Activated T-helper 9 cell treated with anti-CD3 and anti-CD28 coated beads, Interleukin-2, amount 50 U/mL, for 16 hours (primary cell): ENCODE data around the gene NFS1.

Source experiments
- DNase-seq: peaks from one replicate; pipeline ENCODE4 v3.0.0-alpha.2; 2020; ENCODE audit warnings: low read depth

The NFS1 gene

DNA sequence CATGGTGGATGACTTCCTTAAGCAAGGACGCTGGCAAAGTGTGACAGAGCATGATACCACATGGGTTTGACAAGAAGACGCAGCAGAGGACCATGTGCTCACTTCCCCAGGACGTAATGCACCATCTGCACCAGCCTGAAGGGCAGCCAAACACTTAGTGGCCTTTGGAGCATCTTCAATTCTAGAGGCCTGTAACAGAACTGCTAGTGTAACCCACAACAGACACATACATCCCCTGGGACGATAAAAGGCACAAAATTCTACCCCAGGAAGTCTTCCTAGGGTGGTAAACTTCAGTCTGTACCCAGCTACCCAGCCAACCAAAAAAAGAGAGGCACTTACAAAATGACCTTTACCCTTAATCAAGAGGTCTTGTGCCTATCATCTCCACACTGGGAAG, 25.3 kb downstream of the NFS1 start:
- no peak for DNase-seq

DNA sequence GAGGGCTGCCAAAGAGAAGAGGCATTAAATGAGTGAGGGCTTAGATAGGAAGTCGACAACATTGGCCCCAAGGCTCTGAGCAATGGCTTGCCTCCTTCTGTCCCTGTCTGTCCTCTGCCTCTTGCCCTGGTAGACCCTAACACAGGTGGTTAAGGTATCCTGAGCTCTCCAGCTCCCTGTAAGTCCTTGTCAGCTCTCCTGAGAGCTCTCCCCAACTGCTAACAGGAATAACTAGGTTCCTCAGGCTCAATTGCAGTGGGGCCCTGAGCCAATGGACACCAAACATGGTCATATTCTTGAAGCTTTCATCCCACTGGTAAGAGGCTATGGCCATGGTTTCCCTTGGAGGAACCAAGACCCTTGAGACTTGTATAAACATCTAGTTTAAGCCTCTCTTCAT, 29.5 kb downstream of the NFS1 start:
- no peak for DNase-seq

DNA sequence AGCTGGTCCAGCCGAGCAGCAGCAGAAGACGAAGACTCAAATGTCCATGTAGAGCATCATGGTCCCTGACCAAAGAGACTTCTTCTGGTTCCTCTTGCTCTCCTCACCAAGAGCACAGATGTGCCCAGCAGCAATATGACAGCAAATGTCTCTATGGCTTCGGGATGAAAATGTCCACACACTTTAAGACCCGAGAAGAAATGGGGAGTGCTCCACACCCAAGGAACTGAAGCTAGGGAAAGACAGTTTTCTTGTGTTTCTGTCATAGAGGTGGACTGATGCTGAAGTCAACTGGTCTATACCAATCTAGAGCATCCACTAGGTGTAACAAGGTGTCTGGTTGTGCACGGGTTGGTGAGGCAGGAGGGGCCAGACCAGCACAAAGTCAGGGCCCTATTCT, 29.9 kb downstream of the NFS1 start:
- DNase-seq: no peak

DNA sequence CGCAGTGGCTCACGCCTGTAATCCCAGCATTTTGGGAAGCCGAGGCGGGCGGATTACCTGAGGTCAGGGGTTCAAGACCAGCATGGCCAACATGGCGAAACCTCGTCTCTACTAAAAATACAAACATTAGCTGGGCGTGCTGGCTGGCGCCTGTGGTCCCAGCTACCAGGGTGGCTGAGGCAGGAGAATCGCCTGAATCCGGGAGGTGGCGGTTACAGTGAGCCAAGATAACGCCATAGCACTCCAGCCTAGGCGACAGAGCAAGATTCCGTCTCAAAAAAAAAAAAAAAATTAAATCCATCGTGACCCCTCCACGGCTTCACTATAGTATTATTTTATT, 33.2 kb downstream of the NFS1 start:
- no peak for DNase-seq

DNA sequence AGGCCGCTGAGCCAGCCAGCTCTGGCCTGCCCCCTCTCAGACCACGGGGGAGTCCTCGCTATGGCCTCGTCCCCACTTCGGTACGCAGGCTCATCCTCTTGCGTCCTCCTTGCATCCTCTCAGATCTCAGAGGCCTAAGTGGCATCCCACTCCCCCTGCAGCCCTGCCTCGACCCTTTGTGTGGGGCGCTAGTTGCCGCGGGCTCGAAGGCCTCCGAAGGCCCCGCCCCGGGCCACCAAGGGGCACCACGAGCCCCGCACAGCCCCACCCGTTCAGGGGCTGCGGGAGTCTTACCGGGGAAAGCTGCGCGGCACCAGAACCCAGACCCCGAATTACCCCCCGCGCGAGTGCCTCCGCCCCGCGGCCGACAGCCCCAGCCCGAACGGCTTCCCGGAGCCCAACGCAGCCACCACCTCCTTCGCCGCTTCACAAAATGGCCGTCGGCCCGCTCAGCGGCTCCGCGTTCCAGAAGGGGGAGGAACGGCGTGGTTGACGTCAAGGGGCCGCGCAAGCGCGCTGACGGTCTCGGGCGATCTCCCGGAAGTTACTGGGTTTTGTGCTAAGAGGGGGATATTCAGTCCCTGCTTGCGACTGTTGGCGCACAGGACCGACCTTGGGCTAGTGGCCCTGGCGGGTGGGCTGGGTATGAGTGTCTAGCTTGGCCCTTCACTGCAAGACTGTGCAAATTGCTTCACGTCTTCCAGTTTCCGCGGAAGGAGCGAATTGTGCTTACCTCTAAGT, 34.5 kb downstream of the NFS1 start, which contains the start of the genes CPNE1 and RBM12:
CPNE1 (minus strand) TSS at position 435 of the 741 bp plus-strand sequence. CDS start 31,977 bp downstream, outside the sequence.
RBM12 (minus strand) TSS at position 435 of the 741 bp plus-strand sequence. CDS start 9,578 bp downstream, outside the sequence.
- peak; percentile 91 for DNase-seq

DNA sequence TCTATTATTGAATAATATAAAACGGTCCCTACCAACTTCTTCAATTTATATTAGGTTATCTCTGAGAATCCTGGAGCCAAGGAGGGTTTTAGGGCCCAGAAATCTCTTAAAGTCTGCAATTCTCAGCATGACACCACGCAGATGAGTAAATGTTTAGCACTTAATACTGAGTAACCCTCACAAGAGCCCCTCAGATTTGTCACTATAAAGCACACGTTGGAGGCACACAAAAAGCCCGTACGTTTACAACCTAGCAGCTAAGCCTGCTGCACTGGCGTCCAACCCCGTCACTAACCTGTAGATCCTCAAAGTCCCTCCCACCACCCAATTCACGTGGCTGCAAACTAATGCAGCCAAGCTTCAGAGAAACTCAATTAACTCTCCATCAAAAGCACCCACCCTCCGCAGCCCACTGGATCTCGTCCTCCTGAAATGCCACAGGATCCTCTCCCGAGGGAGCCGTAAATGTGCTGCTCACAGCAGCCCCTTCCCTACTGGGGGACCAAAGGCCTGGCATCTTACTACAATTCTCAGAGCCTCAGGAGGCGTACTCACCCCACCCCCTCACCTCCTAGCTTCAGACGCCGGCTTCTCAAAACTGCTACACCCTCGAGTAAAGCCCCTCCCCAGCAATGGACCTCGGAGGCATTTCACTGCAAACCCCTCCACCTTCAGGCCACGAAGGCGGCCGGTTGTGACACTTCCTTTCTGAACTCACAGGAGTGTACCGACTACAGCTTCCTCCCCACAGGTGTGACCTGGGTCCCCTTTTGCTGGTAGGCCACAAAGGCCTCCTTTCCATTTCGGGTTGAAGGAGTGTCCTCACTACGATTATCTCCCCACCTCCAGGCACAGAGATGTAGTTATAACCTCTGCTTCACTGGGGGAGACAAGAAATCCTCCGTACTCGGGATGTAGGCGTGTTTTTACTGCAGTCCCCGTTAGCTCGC, 35.4 kb downstream of the NFS1 start:
- peak; percentile 41 for DNase-seq

DNA sequence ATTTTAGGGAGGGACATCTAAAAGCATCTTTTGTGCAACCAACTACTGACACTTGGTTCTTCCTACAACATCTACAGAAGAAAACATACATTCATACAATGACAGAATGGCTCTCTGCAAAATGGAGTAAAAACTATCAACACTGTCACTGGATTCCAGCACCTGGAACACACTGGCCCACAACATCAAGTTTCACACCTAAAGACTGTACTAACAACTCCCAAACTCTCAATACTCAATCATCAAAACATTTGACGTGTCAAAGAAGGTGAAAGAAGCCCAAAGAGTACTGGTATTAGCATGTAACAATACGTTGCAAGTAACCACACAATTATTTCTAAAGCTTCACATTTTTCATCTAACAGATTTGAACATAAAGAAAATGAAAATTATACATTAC, 36.6 kb downstream of the NFS1 start:
- DNase-seq: no peak

DNA sequence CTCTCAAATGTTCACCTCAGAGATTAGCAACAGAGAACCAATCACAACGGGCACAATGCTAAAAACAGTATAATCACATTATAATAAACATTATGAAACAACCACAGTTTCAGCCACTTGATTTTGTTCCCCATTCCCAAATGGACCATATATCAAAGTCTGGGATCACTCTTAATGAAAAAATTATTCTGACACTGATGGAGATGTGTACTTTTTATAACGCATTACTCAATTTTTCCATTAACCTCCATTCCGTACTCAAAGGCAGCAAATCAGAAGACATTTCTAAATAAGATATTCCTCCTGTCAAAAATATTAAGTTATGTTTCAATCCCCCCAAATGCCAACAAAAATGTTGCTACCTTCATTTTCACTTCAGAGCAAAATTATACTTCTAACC, 37.2 kb downstream of the NFS1 start:
- DNase-seq: no peak

DNA sequence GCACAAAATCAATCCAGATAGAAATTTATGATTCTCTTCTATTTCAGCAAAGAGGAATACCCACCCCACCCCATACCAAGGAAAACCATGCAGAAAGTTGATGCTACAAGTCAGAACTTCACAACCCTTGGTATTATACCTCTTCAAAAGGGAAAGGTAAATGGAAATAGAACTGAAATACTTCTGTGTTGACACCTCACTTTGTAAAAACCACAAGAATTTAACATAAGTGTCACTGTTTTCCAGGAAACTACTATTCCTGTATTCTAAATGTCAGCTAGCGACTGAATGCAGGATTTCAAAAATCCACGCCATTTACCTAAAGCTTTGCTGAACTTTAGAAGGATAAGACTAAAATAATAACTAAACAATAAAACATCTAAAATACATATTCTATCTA, 38.1 kb downstream of the NFS1 start:
- no peak for DNase-seq

DNA sequence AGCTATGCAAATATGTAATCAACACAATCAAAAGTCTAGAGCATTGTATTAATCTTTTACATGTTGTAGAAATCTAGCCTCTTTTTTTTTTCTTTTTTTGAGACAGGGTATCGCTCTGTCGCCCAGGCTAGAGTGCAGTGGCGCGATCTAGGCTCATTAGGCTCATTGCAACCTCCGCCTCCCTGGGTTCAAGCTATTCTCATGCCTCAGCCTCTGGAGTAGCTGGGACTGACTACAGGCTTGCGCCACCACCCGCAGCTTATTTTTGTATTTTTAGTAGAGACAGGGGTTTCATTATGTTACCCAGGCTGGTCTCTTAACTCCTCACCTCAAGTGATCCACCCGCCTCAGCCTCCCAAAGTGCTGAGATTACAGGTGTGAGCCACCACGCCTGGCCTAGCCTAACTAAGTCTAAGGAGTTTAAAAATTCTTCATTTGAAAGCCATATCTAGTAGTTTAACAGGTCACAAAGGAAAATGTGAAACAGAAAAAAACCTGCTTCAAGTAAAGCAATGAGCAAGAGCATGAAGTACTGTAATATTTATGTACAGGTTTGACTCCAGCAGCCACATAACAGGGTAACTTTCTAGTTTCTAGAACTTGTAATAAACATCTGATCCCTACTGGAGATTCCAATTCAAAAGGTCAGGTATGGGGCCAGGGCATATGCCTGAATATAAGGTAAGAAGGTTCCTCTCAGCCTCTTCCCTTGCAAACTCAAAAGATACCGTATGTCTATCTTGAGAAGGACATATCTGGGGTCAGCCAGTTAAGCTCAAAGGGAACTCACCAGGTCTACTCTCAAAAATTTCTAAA, 38.8 kb downstream of the NFS1 start:
- no peak for DNase-seq

DNA sequence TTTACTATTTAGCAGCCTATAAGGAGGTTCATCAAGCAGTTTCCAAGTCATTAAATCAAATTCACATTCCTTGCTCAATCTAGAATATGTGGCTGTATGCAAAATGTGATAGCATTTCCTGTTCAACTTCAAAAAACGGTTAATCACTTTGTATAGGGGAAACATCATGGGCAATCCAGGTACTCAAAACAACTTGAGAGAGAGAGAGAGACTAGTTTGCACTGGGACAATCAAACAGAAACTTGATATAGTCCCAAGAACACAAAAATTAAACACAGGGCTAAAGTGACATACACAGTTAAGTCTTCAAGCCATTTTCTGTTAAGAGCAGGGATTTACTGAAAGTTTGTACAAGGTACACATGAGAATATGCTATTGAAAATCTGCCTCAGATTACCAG, 41.9 kb downstream of the NFS1 start:
- no peak for DNase-seq

DNA sequence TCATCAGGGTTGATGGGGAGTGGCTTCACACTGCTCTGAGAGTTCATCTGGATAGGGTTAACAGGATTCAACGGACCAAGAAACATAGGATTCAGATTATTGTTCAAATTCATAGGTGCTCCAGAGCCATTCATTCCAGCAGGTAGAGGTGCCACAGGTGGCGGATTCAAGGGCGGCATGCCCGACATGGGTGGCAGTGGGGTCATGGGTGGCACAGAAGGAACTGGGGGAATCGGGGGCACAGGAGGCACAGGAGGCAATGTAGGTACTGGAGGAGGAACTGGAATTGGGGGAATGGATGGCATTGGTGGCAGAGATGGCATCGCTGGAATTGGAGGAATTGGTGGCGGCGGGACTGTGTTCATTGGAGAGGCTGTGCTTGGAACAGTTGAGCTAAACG, 44.7 kb downstream of the NFS1 start:
- no peak for DNase-seq

DNA sequence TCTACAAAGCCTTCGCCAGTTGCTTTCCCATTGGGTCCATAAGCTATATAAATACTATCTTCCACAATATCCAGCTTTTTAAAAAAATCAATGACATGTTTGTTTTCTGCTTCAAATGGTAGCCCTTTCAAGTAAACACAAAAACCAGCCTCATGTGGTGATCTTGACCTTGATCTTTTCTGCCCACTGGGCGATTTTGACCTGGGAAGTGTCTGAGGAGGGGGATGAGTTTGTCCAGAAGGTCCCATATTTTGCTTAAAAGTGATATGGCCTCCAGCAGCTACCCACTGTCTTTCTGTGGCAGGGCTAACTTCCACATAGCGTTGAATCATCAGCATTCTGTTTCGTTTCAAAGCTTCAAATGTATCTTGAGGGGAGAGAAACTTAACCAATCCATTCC, 45.3 kb downstream of the NFS1 start:
- no peak for DNase-seq

DNA sequence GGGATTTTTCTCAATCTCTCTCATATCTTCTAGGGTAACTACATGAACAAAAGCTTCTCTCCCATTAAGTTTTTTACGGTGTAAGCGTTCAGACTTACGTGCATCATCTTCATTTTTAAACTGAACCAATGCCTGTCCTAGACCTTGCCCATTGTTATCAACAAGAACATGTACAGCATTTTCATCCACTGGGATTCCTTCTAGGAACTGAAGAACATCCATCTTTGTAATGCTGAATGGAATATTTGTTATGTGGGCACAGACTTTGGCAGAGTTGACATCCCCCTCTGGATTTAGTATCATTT, 45.8 kb downstream of the NFS1 start:
- DNase-seq: no peak

DNA sequence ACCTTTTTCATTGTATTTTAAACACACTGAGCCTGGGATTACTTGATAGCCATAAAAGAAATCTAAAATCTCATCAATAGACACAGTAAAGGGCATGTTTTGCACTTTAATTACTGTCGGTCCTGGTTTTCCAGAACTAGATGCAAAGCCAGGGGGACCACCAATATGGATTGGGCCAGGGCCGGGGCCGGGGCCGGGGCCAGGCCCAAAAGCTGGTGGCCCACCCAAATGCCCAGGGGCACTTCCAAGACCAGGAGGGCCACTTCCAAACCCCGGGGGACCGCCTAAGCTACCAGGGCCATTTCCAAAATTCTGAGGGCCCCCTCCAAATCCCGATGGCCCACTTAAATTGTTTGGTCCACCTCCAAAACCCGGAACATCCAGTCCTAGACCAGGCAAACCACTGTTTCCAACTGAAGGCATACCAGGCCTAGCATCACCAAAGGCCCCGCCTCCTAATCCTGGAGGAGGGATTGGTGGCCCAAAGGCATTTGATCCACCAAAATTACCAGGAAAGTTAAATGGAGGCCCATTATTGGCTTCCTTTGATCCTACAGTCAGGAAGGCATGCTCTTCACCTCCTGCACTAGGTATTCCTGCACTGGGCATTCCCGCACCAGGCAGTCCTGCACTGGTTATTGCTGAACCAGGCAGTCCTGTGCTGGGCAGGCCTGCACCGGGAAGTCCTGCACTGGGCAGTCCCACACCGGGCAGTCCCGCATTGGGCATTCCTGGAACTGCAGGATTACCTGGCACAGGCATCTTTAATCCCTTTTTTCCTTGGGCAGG, 46.3 kb downstream of the NFS1 start:
- no peak for DNase-seq

DNA sequence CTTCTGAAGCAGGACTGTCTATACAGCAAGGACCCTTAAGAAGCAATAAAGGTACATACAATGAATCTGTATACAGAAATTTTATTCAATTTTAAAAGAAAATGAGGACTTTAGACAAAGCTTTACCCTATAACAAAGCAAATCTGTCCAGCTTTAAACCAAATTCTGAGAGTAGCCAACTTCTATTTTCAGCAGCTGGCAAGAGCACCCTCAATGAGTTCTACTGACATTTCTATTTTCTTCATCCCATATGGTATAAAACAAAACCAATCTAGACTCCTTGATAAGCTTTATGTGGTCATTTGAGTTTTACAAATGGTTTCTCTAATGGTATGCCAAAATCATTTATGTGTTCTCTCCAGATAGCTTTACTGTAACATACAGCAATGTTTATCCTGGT, 47.2 kb downstream of the NFS1 start:
- DNase-seq: no peak

DNA sequence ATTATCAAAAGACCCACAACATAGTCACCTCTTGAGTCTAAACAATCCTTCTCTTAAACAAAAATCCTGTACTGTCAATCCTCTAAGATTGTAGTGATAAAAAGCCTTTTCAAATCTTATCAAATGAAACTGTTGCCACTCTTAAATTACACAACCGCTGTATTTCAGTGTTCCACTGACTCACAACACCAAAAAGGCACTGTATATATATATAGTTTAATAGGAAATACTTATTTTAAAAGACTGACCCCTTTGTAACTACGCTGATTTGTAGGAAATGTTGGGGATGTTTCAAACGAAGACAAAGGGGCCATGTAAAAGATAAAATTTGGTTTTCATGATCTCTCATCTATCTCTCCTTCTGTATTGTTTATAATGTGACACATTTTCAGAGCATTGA, 48.5 kb downstream of the NFS1 start:
- DNase-seq: no peak

DNA sequence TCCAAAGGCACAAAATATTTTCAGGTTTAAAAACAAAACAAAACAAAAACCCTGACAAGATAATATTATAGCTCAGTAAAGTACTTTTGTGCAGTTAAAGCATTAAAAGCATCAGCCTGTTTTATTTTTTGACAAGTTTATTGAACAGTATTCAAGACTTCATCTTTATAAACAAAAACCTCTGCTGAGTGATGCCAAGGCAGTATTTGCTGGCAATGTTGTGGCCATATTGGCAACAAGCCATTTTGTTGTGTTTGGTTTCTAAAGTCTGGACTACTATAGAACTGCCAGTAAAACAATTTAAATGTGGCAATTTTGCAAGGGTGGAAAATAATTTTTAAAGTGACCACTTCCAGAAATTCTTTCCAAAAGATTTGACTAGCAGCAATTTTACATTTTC, 50.3 kb downstream of the NFS1 start:
- DNase-seq: no peak

DNA sequence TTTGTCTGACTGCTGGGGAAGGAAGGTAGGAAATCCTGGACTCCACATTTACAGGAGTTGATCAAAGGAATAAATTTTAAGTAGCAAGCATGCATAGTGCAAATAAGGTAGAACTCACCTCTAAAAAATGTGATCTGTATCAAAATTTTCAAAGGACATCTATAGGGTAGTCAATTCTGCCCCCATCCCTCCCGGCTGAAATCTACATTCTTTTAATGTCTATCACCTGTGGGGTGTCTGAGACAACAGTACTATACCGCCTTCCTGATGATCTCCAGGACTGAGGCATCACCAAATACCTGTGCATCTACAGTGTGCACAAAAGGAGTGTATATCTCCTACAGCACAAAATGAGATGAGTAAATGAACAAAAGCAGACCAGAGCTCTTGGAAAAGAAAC, 54.3 kb downstream of the NFS1 start:
- no peak for DNase-seq

DNA sequence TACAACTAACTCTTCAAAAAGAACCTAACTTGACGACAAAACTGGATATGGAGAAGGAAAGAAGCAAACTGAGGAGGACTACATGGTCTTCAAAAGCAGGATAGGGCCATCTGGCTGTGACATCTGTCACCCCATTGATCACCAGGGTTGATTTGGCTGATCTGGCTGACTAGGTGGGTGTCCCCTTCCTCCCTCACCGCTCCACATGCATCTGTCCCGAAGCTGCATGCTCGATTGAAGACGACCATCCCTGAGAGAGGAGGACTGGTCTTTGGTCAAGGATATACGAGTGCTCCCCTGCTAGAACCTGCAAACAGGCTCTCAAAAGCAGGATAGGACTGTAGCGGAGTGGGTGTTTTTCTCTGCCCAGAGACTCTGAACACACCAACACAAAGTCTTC, 56.1 kb downstream of the NFS1 start:
- no peak for DNase-seq

DNA sequence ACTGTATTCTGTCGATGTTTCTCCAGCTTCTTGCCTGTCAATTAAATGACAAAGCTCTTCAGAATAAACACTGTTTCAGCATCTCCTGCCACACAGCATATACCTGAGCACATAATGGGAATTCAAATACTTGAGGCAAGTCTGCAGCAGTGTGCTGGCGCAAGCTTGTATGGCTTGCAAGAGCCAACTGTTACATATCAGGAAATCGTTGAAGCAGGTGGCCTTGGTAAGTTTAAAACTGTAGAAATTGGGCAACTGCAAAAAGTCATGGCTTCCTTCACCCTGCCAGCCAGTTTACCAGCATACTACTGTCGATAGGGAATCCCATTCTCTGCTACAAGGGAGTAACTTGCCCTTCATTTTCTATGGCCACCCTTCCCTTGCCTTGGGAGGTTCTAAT, 57.4 kb downstream of the NFS1 start:
- no peak for DNase-seq

DNA sequence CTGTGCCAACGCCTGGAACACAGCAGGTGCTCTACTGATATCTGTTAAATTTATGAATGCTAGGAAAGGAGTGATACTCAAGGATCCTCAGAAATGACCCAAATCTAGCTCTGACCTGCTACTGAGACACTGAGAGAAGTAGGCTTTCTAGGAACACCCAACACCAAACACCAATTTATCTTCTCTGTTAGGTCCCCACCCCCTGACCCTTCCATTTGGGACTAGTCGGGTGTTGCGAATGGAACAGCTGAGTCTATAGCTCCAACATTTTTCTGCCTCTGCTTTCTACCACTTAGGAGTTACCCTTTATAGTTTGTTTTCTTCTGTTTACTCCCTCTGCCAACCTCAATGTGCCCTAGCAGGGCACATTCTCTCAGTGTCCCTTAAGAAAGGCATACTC, 58.4 kb downstream of the NFS1 start:
- DNase-seq: no peak
